PFSK-1 (cell line): Measurements from ENCODE around the gene FBXW11.

ENCODE experiments used
- FOXP2 ChIP-seq: optimal IDR thresholded peaks from 2 replicates; pipeline ENCODE3; 2011; ENCODE audit warnings: borderline replicate concordance, control low read depth, inconsistent platforms; ENCODE audit not compliant: insufficient read depth; ENCODE audit errors: extremely low read length, extremely low read depth
- POLR2AphosphoS5 ChIP-seq: IDR thresholded peaks from 2 replicates; pipeline ENCODE4 v1.6.1; 2012; ENCODE audit warnings: low read depth, mild to moderate bottlenecking, control low read depth, low read length, moderate library complexity
- REST ChIP-seq, 2 experiments: IDR thresholded peaks; 2 replicates each; pipeline versions ENCODE4 v1.6.1 to v1.8.0; 2011 to 2012; ENCODE audit warnings: low read depth in 2 of 2, low read length in 2 of 2, control low read depth in 1 of 2, inconsistent platforms in 1 of 2, mild to moderate bottlenecking in 1 of 2, moderate library complexity in 1 of 2; ENCODE audit not compliant: insufficient read depth in 1 of 2
- SIN3A ChIP-seq: IDR thresholded peaks from 2 replicates; pipeline ENCODE4 v1.6.1; 2012; ENCODE audit warnings: mild to moderate bottlenecking, low read length, moderate library complexity, borderline replicate concordance; ENCODE audit not compliant: insufficient read depth
- TAF1 ChIP-seq: IDR thresholded peaks from 2 replicates; pipeline ENCODE4 v1.6.1; 2012; ENCODE audit warnings: low read length, control low read depth, borderline replicate concordance; ENCODE audit not compliant: insufficient read depth

The FBXW11 gene

DNA sequence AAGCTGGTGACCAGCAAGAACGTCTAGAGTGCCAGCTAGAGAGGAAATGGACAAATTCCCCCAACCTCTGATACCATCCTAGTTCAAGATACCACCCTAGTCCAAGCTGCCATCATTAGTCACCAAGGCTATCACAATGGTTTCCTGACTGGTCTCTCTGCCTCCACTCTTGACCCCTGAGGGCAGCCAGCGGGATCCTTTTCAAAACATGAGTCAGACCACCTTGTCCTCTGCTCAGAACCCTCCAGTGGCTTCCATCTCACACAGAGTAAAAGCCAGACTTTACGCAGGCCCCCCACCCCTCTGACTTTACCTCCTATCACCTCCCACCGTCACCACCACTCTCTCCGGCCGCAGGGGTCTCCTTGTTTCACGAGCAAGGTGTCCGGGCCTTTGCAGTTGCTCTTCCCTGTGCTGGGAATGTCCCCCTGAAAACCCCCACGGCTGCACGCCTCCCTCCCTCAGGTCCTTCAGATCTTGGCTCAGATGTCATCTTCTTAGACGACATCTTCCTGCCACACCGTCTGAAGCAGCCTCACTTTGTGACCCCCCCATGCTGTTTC, 42.2 kb upstream of the FBXW11 start:
- TF ChIP-seq REST (IDR thresholded peaks at IDR 0.05; ENCODE audit: insufficient read depth in 1 of 2, low read depth in 2 of 2, low read length in 2 of 2) (no peak), TAF1 (no peak), POLR2AphosphoS5 (no peak), FOXP2 (no peak), SIN3A (no peak)

DNA sequence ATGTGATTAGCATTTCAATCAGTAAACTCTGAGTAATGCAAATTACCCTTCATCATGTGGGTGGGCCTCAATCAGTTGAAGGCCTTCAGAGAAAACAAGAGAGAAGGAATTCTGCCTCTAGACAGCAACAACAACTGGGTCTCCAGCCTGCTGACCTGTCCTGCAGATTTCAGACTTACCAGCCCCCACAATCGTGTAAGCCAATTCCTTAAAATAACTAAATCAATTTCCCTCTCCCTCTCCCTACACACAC, 41.7 kb upstream of the FBXW11 start:
- TF ChIP-seq POLR2AphosphoS5 (no peak), FOXP2 (no peak), REST (IDR thresholded peaks at IDR 0.05; ENCODE audit: insufficient read depth in 1 of 2, low read depth in 2 of 2, low read length in 2 of 2) (no peak), SIN3A (no peak), TAF1 (no peak)

DNA sequence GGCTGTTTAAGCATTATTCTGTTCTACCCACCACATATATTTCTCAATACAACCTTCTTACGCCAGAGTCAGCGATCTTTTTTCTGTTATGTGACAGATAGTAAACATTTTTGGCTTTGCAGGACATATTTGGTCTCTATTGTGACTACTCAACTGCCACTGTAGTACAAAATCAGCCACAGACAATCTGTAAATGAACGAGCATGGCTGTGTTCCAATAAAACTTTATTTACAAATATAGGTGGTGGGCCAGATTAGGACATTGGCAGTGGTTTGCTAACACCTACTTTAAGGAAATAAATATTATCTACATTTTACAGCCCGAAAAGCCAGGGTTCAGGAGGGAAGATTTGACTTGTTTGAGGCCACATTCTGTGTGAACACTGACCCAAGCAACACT, 40.2 kb upstream of the FBXW11 start:
- no peak for TF ChIP-seq POLR2AphosphoS5
- TF ChIP-seq REST (IDR thresholded peaks at IDR 0.05; ENCODE audit: insufficient read depth in 1 of 2, low read depth in 2 of 2, low read length in 2 of 2), result no peak
- TF ChIP-seq TAF1, result no peak
- TF ChIP-seq FOXP2, result no peak
- no peak for TF ChIP-seq SIN3A

GRCh38 chr5:172045315-172045632, 38.8 kb upstream of the FBXW11 start:
- TF ChIP-seq TAF1 (no peak), POLR2AphosphoS5 (no peak), FOXP2 (no peak), REST (IDR thresholded peaks at IDR 0.05; ENCODE audit: insufficient read depth in 1 of 2, low read depth in 2 of 2, low read length in 2 of 2) (no peak), SIN3A (no peak)

GRCh38 chr5:172044631-172045314, 38.3 kb upstream of the FBXW11 start:
- TF ChIP-seq FOXP2 (no peak), TAF1 (no peak), REST (IDR thresholded peaks at IDR 0.05; ENCODE audit: insufficient read depth in 1 of 2, low read depth in 2 of 2, low read length in 2 of 2) (no peak), POLR2AphosphoS5 (no peak), SIN3A (no peak)
